GM19035 (cell line): Measurements from ENCODE around the gene ELOVL6.
"Not testable (repeated sequence)": the region's sequence is repeated elsewhere in the genome, so short reads cannot be mapped to it uniquely, and the experiment has no call there.

Experiments used
- ATAC-seq: cut with Tn5 transposase; IDR thresholded peaks from one replicate; pipeline ENCODE4 v1.9.1; 2021; ENCODE audit not compliant: unreplicated experiment

Gene ELOVL6

DNA sequence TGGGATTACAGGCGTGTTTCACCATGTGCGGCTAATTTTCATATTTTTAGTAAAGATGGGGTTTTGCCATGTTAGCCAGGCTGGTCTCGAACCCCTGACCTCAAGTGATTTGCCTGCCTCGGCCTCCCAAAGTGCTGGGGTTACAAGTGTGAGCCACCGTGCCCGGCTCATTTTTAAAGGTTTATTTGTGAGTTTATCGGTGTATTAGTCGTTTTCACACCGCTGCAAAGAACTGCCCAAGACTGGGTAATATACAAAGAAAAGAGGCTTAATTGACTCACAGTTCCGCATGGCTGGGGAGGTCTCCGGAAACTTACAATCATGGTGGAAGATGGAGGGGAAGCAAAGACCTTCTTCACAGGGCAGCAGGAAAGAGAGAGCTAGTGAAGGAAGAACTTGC is 159.3 kb downstream of the ELOVL6 start:
- not testable (repeated sequence) for ATAC-seq

DNA sequence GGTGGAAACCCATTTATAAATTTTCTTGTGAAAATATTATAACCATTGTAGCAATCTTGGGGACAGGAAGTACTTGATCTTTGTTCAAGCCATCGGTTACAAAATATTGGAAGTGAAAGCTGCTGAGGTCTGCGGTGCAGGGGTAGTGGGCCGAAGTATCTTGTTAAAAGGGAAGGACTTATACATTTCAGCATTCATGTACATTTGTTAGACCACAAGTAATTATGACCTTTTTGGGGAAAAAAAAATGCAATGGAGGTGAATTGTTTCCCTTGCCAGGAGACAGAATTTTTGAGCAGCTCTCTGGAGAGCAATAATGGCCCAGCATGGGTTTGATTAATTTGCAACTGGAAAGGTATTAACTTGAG is 164.4 kb downstream of the ELOVL6 start:
- ATAC-seq = peak; percentile 99

DNA sequence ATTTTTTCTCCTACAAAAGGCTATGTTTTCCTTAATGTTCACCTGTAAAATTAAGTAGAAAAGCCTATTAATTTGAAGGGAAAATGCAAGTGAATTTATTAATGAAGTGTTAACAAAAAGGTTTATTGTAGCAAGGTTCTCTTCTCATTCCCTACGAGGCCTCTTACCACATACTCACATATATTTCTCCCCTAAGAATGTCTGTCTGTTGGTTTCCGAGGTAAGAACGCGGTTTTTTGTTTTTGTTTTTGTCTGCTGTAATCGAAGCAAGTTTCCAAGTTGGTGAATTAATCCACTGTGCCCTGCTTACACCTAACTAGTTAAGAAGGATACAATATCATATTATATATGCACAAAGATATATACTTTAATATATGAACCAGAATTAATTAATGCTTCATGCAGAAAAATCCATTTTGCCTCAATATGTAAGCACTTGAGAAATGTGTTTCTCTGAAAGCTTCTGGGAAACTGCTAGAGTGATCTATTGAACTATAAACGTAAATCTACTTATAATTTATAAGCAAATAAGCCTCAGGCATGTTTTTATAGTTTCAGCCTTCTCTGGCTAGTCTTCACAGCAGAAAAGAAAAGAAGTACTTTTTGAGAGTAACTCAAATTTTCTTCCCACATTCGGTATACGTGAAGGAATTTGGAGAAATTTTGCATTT is 164.9 kb downstream of the ELOVL6 start:
- no peak for ATAC-seq

DNA sequence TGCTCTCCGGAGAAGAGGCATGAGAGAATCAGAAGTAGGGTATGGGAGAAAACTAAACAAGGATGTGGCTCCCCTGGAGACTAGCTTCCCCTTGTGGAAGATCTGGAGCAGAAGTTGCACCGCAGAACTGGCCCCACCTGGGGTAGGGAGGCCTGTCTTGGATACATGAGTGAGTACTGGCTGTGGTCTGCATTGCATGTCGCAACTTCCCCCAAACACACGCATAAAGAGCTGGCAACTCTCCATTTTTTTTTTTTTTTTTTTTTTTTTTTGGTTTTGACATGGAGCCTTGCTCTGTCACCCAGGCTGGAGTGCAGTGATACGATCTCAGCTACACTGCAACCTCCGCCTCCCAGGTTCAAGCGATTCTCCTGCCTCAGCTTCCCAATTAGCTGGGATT is 165.8 kb downstream of the ELOVL6 start:
- ATAC-seq = no peak

DNA sequence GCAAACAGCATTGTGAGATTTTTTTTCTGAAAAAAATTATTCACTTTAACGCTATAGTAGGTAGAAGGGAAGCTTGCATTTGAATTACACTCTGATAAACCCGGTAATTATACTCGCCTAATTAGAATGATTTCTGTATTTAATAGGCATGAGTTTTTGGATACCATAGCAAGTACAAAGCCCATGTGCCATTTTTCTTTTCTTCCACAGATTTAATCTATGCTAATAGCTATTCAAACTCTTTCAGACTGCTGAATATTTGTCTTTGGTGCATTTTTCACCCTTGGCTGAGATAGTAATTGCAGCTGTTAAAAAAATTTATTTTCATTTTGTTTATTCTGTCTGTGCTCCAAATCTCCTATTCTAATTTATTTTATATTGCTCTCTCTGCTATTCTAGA is 172.7 kb downstream of the ELOVL6 start:
- no peak for ATAC-seq

DNA sequence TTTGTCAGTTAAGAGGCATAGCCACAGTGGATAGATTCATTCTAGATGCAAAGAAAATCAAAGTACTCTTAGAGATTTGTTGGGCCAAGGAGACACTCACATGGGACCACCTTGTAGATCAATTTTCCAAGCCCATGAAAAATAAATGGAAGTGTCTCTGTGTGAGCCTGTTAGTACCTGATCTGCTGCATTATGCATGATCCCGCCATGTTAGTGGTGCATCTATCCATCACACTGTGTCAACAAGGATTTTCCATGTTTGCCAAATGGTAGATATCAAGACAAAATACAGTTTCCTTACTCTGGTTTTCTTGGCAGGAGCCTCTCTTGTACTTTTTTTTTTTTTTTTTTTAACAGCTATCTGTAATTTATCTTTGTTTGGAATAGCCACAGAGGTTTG is 173.4 kb downstream of the ELOVL6 start:
- ATAC-seq = no peak

DNA sequence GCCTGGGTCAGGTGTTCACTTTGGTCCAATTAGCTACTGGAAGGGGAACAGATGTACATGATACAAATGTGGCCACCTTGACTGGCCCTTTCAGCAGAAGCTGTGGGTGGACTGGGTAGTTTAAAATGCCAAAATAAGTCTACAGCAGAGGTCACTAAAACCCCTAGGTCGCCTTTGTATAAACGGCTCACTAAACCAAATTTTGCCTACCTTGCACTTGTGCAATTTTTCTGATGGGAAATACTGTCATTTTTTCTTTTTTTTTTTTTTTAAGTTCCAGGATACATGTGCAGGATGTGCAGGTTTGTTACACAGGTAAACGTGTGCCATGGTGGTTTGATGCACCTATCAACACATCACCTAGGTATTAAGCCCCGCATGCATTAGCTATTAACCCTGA is 176.0 kb downstream of the ELOVL6 start:
- ATAC-seq = no peak

DNA sequence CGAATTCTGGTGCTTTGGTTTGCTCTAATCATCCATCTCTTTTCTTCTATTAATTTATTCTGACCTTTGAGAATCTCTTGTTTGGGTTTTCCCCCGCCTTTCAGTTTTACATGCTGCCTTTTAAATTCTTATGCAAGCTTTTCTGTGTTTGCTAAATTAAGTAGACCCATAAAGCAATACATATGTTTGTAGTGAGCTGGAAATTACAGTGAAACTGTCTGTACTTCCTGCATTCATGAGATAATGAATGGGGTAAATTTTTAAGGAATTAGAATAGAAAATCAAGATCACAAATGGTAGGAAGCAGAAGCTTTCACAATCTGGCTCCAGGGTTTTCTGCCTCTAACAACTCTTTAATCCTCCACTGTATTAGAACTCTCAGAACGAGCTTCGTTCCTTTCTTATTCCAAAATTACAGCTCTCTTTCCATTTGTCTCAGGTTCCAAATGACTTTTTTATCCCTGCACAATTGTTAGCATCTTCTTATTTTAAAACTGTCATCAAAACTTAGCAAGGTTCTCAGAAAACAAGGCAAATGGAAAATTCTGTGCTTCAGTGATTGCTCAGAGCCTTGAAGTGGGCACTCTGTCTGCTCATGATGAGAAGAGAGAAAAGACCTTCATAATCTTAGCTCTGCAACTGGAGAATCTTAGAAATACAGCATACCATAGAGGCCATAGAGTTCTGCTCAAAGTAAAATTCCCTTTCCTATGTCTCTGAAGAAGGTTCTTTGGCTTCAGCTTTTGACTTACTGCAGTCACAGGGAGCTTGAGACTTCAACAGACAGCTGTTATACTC is 177.6 kb downstream of the ELOVL6 start:
- ATAC-seq = no peak

DNA sequence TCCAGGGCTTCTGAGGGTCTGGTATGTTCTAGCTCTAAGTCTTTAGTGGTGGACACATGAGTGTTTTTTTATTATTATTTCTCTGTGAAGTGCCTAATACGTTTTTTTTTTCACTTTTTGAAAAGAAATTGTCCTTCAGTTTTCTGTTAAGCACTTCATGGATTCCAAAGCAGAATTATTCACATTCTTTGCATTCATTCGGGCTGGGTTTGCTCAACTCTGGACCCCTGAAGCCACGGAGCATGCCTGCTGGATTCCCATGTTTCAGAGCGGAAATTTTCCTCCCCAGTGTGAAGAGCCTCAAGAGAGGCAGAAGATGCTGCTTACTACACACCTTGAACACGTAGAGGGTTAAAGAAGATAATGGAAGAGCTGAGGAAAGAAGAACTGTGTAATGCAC is 178.3 kb downstream of the ELOVL6 start:
- no peak for ATAC-seq

DNA sequence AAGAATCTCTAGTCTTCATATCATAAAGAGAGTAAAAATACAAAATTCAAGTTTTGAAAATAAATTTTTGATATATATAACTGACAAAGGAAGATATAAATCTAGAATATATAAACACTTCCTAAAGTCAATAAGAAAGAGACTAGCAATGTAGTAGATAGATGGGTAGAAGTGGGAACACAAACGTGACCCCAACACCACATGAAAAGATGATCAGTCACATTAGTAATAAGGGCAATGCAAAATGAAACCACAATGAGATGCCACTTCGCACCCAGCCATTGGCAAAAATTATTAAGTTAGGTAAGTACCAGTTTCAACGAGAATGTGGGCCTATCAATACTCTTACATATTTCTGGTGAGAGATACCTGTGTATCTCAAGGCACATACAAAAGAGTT is 179.3 kb downstream of the ELOVL6 start:
- no peak for ATAC-seq

DNA sequence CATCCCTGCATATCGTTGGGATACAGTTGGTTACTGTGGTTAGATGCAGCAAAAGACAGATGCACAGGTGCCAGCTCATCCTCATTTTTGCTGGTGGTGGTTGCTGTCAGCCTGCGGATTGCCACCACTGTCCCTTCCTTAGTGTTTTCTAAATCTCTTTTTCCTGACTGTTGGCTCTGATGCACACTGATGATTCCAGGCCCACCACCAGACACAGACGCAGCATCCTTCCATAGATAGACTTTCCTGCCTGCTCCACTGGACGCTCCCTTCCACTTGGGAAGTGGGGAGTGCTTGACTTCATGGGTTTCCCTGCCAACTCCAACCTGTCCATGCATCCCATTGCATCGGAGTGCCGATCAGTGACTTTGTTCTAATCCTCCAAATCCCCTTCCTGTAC is 184.2 kb downstream of the ELOVL6 start:
- no peak for ATAC-seq

DNA sequence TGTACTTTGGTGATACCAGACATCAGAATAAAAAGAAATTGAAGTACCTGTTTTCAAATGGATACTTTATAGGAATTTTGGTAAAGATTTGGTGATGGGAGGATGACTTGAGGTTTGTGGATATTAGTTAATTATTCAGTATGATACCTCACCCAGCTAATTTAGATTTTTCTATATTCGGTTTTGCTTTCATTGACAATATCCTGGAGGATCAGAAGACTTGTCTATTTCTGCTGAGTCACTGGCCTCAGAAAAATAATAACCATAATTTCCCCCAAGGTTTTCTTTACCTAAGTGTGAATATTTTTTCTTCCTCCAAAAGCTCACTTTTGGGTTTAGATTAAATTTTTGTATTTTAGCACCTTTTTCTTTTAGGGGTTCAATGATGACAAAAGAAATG is 185.5 kb downstream of the ELOVL6 start:
- no peak for ATAC-seq

DNA sequence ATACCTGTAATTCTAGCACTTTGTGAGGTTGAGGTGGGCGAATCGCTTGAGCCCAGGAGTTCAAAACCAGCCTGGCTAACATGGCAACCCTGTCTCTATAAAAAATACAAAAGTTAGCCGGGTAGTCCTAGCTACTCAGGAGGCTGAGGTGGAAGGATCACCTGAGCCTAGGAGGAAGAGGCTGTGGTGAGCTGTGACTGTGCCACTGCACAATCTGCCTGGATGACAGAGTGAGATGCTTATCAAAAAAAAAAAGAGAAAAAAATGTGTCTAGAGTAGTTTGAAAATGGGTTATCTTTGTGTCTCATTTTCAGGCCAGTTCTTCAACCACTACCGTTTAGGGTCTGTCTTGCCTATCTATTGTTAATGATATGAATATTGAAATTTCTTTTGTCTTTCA is 187.6 kb downstream of the ELOVL6 start:
- no peak for ATAC-seq

DNA sequence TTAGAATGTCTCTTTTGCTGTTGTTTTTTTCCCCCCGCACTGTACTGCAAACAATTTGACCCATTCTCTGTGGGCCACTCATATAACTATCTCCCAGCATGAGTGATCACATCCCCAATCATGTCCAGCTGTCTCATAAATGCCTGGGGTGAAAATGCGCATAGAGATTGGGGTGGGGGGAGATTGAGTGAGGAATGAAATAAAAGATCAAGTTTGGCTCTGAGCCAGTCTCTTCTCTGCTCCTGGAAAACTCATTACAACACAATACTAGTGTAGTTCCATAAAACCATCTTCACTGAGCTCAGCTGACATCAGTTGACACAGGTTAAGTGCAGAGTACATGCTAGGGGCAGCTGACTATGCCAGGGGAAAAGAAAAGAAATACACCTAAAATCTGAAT is 188.9 kb downstream of the ELOVL6 start:
- ATAC-seq = no peak

DNA sequence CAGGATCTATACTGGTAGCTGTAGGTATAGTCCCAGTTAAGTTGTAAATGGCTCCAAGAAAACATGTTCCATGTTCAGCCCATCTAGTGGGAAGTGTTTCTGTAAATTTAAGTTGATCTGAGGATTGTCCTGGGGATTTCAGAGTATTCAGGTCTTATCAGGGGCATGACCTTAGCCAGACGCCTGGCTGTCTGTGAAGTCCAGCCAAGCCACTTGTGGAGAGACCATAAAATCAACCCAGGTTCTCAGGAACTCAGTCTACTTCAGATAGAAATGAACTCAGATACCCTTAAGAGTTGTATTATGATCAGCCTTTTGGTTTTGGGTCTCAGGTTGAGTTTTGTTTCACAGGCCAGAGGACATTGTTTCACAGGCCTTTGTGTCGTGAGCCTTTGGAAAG is 189.9 kb downstream of the ELOVL6 start:
- no peak for ATAC-seq

DNA sequence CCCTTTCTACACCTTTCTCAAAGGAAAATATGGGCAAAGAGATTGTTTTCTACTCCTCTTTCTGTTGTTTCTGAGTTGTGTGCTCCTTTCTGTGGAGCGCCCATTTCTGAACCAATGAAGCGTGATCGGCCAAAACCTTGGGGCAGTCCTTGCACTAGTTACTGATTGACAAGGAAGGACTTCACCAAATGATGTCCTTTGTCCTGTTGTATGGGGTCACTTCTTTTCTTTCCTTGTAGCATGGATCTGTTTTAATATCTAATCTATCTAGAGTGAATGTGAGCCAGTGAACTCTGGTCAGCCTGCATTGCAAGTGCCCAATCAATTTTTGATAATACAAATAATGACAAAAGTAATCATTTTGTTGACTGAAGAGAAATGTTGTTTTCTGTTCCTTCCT is 191.2 kb downstream of the ELOVL6 start:
- ATAC-seq = no peak

DNA sequence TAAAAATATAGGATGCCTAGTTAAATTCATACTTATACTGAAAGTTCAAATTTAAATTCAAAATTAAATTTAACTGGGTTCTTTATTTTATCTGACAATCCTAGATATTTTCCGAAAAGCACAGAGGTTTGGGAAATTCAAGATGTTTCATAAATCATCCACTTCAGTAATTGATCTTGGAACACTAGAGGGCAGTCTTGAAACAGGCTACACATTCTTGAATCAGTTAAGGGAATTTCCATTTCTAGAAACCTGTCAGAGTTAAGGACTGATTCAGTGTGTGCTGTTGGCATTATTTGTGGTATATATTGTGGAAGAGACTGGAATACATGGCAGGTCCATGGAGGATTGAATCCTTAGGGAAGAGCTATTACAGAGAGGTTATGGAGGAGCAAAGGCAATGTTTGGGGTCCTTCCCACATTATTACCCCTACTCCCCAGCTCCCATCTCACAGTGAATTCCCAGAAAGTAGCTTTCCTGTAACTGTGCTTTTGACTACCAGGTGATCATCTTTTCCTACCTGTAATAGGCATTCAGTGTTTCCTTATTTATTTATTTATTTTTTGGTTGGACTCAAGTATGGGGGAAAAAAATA is 192.9 kb downstream of the ELOVL6 start:
- ATAC-seq = peak; percentile 78

DNA sequence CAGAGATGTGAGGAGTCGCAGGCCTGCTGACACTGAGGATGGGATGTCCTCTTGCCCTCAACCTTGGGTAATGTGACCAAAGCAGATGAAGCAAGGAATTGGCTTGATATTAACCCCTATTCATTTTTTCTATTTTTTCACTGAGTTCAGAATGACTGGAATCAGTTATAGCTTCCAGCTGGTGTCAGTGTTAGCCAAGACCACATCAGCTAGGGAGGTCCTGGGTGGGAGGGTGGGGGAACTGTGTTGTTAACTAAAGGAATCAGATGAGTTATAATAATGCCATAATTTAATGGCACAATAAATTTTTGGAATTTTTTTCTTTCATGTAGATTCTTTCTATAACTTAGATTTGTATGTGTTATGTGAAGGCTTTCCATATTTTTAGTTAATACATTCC is 193.9 kb downstream of the ELOVL6 start:
- ATAC-seq = no peak

DNA sequence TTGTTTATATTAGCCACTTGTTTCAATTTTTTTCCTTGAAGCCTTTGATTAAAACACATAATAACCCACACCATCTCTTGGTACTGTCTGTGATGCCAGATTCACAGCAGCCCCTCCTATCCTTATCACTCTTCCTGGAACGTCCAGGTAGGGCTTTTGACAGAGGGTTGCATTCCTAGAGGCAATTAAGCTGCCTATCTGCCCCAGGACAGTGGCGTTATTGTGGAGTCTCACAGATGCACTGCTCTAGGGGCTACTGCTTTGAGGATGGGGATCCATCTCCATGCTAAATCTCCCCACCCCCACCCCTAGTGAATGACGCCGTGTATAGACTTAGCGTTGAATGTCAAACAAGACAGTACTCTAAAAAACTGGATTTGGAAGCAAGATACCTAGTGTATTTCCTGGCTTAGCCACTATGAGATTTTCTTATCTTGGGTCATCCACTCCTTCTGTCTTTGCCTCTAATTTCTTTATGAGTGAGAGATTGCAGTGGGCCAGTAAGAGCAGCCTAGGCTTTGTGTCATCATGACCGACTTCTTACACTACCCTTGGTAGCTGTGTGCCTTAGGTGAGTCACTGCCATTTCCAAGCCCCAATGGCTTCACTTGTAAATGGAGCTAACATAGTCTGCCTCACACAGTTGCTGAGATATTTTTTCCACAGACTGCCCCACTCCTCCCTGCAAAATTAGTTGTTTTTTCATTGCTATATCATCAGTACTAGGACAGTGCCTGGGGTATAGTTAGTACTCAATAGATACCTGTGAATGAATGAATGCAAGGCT is 194.8 kb downstream of the ELOVL6 start:
- ATAC-seq = no peak

DNA sequence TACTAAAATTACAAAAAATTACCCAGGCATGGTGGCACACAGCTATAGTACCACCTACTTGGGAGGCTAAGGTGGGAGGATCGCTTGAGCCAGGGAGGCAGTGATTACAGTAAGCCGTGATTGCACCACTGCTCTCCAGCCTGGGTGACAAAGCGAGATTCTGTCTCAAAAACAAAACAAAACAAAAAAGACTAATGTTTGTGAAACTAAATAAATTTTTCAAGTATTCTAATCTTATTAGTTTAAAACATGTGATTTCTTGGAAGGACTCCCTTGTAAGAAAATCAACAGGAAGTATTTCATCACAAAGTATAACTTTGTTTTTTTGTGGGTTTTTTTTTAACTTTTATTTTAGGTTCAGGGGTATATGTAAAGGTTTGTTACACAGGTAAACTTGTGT is 196.1 kb downstream of the ELOVL6 start:
- ATAC-seq = no peak

DNA sequence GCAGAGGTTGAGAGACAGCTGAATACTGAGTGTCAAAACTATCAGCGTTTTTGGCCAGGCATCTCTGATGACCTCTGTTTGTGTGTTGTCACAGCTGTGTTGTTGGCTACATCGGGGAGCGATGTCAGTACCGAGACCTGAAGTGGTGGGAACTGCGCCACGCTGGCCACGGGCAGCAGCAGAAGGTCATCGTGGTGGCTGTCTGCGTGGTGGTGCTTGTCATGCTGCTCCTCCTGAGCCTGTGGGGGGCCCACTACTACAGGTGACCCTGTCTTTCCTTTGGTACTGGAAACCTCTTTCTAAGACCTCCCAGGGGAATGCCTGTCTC is 198.9 kb downstream of the ELOVL6 start:
- ATAC-seq = no peak
